Ishikawa (cell line): Measurements from ENCODE around the gene MCRS1.

Source experiments
- EP300 ChIP-seq: IDR thresholded peaks from 2 replicates; pipeline ENCODE4 v1.6.1; 2012; ENCODE audit warnings: borderline replicate concordance
- TCF12 ChIP-seq: IDR thresholded peaks from 2 replicates; pipeline ENCODE4 v1.6.1; 2012; ENCODE audit warnings: low read depth

DNA sequence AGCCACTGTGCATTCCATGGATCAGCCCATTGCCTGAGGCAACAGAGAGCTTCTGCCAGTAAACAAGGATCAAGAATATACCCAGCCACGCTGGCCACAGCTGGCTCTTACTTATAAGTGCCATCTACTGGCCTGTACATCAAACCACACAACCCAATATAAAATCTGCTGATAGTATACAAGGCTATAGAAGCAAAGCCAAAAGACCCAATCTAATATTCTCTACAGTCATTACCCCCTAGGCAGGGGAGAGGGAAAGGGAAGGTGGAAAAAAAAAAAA lies 41.9 kb upstream of the MCRS1 start:
- TF ChIP-seq EP300 (no peak), TCF12 (no peak)
